ENCODE data around the gene ZBED1. TPM values are rescaled to one million over a fixed set of nuclear protein-coding genes. Genes with fewer than 3 reads are reported as not detected.
A peak's percentile ranks its signal among the peaks of the same experiment; 100 is the strongest.

ZBED1 gene
- total RNA-seq = 10 to 100 TPM; 37.2 to 41.1 (median 39.4) TPM

GRCh38 chrX:2500803-2501558, at the start of gene ZBED1, which contains the start of gene DHRSX:
ZBED1 (minus strand) TSS chrX:2500976; CDS start chrX:2490719, 10,257 bp downstream.
DHRSX (minus strand) TSS chrX:2500976; CDS start chrX:2500925, 51 bp downstream.
- H3K4me3 ChIP-seq = peak within 1 kb of the TSS; percentile 74 to 82
- TF ChIP-seq POLR2A (IDR thresholded peaks at IDR 0.05) (peak; percentile 29 to 32), CTCF (IDR thresholded peaks at IDR 0.05) (no peak)
- H3K4me1 ChIP-seq = peaks cover 7 to 46% (median 11%) of the 10 kb centered on the region in 3 donors
- peaks cover 0 to 3% of the 10 kb centered on the region in 2 donors for H3K36me3 ChIP-seq
- peak; percentile 60 for ATAC-seq
- no peaks in the 10 kb centered on the region for H3K9me3 ChIP-seq
- no peaks in the 10 kb centered on the region for H3K27me3 ChIP-seq
- WGBS, 2 donors (ENCODE audit: low coverage in 1 of 2) = no CpG with 5 or more reads among the region's 57 CpGs
- peak within 1 kb of the TSS; percentile 86 to 94 (median 93) for H3K27ac ChIP-seq

DNA sequence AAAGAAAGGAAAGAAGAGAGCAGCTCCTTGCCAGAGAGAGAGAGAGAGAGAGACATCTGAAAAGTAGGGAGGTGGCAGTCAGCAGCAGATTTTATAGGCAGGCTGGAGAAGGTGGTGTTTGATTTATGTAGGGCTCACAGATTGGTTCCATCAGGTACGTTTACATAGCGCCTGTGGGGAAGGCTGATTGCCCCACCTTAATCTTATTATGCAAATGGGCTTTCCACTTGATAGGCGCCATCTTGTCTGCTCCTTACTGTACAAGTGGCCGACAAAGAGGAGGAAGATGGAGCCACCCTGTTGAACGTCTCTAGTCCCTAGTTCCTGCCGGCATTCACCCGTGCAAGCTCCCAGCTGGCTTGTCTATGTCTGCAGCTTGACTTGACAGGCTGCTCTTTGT, 49.1 kb upstream of the ZBED1 start:
- Histone ChIP-seq H3K27me3 (peaks cover 22% of the 10 kb centered on the region), H3K36me3 (no peaks in the 10 kb centered on the region), H3K27ac (no peak overlapping the region), H3K4me1 (no peaks in the 10 kb centered on the region), H3K9me3 (peaks cover 0 to 7% (median 0%) of the 10 kb centered on the region in 3 donors), H3K4me3 (no peak overlapping the region)
- 25 to 37% methylated on average over 7 of the region's 7 CpGs for WGBS, 2 donors (ENCODE audit: low coverage in 1 of 2)
- no peak for ATAC-seq
- TF ChIP-seq POLR2AphosphoS5 (IDR thresholded peaks at IDR 0.05) (no peak), CTCF (IDR thresholded peaks at IDR 0.05) (no peak), EP300 (IDR thresholded peaks at IDR 0.05) (no peak), POLR2A (IDR thresholded peaks at IDR 0.05) (no peak)

- ATAC-seq = no peak
- Histone ChIP-seq H3K4me1 (no peaks in the 10 kb centered on the region), H3K27ac (no peak overlapping the region), H3K9me3 (peaks cover 0 to 6% (median 0%) of the 10 kb centered on the region in 3 donors), H3K4me3 (no peak overlapping the region), H3K27me3 (peaks cover 22% of the 10 kb centered on the region), H3K36me3 (no peaks in the 10 kb centered on the region)
- no peak for TF ChIP-seq POLR2AphosphoS5 (IDR thresholded peaks at IDR 0.05)
- no peak for TF ChIP-seq CTCF (IDR thresholded peaks at IDR 0.05)
- TF ChIP-seq EP300 (IDR thresholded peaks at IDR 0.05) = no peak
- WGBS, 2 donors (ENCODE audit: low coverage in 1 of 2) = 24 to 26% methylated on average over 11 of the region's 11 CpGs
Measured at GRCh38 chrX:2548711-2549423, 48.1 kb upstream of the ZBED1 start.

DNA sequence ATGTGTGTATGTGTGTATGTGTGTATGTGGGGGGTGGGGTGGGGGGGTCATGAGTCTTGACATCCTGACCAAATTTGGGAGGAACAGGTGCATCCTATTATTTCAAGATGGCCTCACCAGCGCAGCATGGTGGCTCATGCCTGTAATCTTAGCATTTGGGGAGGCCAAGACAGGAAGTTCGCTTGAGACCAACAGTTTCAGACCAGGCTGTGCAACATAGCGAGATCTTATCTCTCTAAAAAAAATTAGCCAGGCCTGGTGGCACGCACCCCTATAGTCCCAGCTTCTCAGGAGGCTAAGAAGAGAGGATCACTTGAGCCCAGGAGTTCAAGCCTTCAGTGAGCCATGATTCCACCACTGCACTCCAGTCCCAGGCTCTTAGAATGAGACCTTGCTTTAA, 47.0 kb upstream of the ZBED1 start:
- no peak for ATAC-seq
- WGBS, 2 donors (ENCODE audit: low coverage in 1 of 2) = 60 to 100% methylated on average over 1 of the region's 4 CpGs
- peaks cover 0 to 6% (median 0%) of the 10 kb centered on the region in 3 donors for H3K9me3 ChIP-seq
- H3K27ac ChIP-seq = no peak overlapping the region
- H3K27me3 ChIP-seq = peaks cover 22% of the 10 kb centered on the region
- no peak overlapping the region for H3K4me3 ChIP-seq
- H3K36me3 ChIP-seq = no peaks in the 10 kb centered on the region
- no peak for TF ChIP-seq POLR2AphosphoS5 (IDR thresholded peaks at IDR 0.05)
- no peak for TF ChIP-seq CTCF (IDR thresholded peaks at IDR 0.05)
- TF ChIP-seq POLR2A (IDR thresholded peaks at IDR 0.05) = no peak
- TF ChIP-seq EP300 (IDR thresholded peaks at IDR 0.05) = no peak
- H3K4me1 ChIP-seq = no peaks in the 10 kb centered on the region

All from gastroesophageal sphincter (tissue), 4 donors.